Activated CD8-positive, alpha-beta memory T cell treated with anti-CD3 and anti-CD28 coated beads, Interleukin-2, amount 50 U/mL, for 1 hour (primary cell): ENCODE data around the gene ATP2A3.

Experiments
- DNase-seq: peaks from one replicate; pipeline ENCODE4 v3.0.0-alpha.2; 2020; ENCODE audit errors: extremely low read depth

Gene ATP2A3

GRCh38 chr17:3928406-3928805 lies 35.8 kb downstream of the ATP2A3 start:
- DNase-seq = no peak

GRCh38 chr17:3927628-3928340 lies 36.5 kb downstream of the ATP2A3 start:
- no peak for DNase-seq

- no peak for DNase-seq
These were observed 37.2 kb downstream of the ATP2A3 start for GRCh38 chr17:3926860-3927627.

GRCh38 chr17:3925684-3926485 lies 38.4 kb downstream of the ATP2A3 start:
- no peak for DNase-seq

GRCh38 chr17:3924512-3925350 lies 39.5 kb downstream of the ATP2A3 start:
- no peak for DNase-seq

- DNase-seq = no peak
These were observed 40.6 kb downstream of the ATP2A3 start for GRCh38 chr17:3923466-3924190.

GRCh38 chr17:3922765-3923164 lies 41.5 kb downstream of the ATP2A3 start:
- no peak for DNase-seq

GRCh38 chr17:3921502-3922319 lies 42.5 kb downstream of the ATP2A3 start:
- no peak for DNase-seq

GRCh38 chr17:3921006-3921405 lies 43.2 kb downstream of the ATP2A3 start:
- no peak for DNase-seq

GRCh38 chr17:3919123-3919624 lies 45.1 kb downstream of the ATP2A3 start:
- DNase-seq = no peak

GRCh38 chr17:3918372-3919122 lies 45.7 kb downstream of the ATP2A3 start:
- no peak for DNase-seq

GRCh38 chr17:3917391-3917931 lies 46.8 kb downstream of the ATP2A3 start:
- no peak for DNase-seq

GRCh38 chr17:3916825-3917224 lies 47.4 kb downstream of the ATP2A3 start:
- DNase-seq = no peak

GRCh38 chr17:3915995-3916696 lies 48.1 kb downstream of the ATP2A3 start, which contains the start of gene P2RX1:
P2RX1 (minus strand) TSS chr17:3916465; CDS start chr17:3916225, 240 bp downstream.
- no peak for DNase-seq

- no peak for DNase-seq
These were observed 48.6 kb downstream of the ATP2A3 start for GRCh38 chr17:3915581-3915994.

- DNase-seq = no peak
These were observed 49.9 kb downstream of the ATP2A3 start for GRCh38 chr17:3914312-3914670.

- peak; percentile 44 for DNase-seq
These were observed 50.5 kb downstream of the ATP2A3 start for GRCh38 chr17:3913531-3914311.
